Esophagus muscularis mucosa (tissue), 4 donors: ENCODE measurements around the gene FRMD4A. TPM values are rescaled to one million over a fixed set of nuclear protein-coding genes. Genes with fewer than 3 reads are reported as not detected.
A peak's percentile ranks its signal among the peaks of the same experiment; 100 is the strongest.

Experiments used
- DNase-seq: peaks from one replicate; pipeline ENCODE4 v3.0.0-alpha.2; 2017; ENCODE audit errors: extremely low spot score
- H3K27ac ChIP-seq, 4 donors: fragments of 200-600 bp; sonication (generic); replicated peaks in 1 of 4; 1 replicate in 3 of 4; 2 replicates in 1 of 4; pipeline ENCODE4 v1.5.1; 2016 to 2019; ENCODE audit warnings: mild to moderate bottlenecking in 1 of 4
- H3K27me3 ChIP-seq, 4 donors: fragments of 200-600 bp; sonication (generic); one replicate each; pipeline versions ENCODE4 v1.5.1 to v1.6.0; 2016 to 2019
- H3K36me3 ChIP-seq, 4 donors: fragments of 200-600 bp; sonication (generic); one replicate each; pipeline ENCODE4 v1.5.1; 2016 to 2019
- H3K4me1 ChIP-seq, 4 donors: fragments of 200-600 bp; sonication (generic); one replicate each; pipeline ENCODE4 v1.5.1; 2016 to 2019
- H3K4me3 ChIP-seq, 4 donors: fragments of 200-600 bp; sonication (generic); 1 replicate in 2 of 4; 2 replicates in 2 of 4; pipeline ENCODE4 v1.5.1; 2016 to 2019; ENCODE audit warnings: mild to moderate bottlenecking in 4 of 4, moderate library complexity in 1 of 4
- H3K9me3 ChIP-seq, 4 donors: fragments of 200-600 bp; sonication (generic); 1 replicate in 3 of 4; 2 replicates in 1 of 4; pipeline ENCODE4 v1.5.1; 2016 to 2019
- EP300 ChIP-seq: sonication (generic); formaldehyde crosslinking; IDR thresholded peaks from one replicate; pipeline ENCODE4 v1.6.1; 2017; ENCODE audit warnings: antibody characterized with exemption
- POLR2A ChIP-seq: fragments of 450-650 bp; IDR thresholded peaks from one replicate; pipeline ENCODE4 v1.6.1; 2017; ENCODE audit warnings: antibody characterized with exemption, moderate library complexity, mild to moderate bottlenecking, low read depth
- POLR2AphosphoS5 ChIP-seq, 2 donors: sonication (generic); formaldehyde crosslinking; IDR thresholded peaks; one replicate each; pipeline ENCODE4 v1.6.1; 2017; ENCODE audit warnings: antibody characterized with exemption in 2 of 2
- WGBS: methylation state at CpG from one replicate; pipeline ENCODE4 v1.1.5; 2018; 5-methylcytosine and 5-hydroxymethylcytosine counted together
- intact Hi-C: fragments of 100-400 bp; cut with DNase I; formaldehyde crosslinking; loops from one replicate; pipeline ENCODE4 v1.15.1; 2023
- total RNA-seq, 4 donors: library from RNA; depleted of rRNA; stranded (reverse); fragments of >200 nt; gene quantifications; one replicate each; pipeline versions ENCODE4 v1.1.0 to v1.2.1, GENCODE V29; 2016
- TF ChIP-seq, protein P1 (sequence below), 3 experiments: fragments of 200-600 bp in 2 of 3; fragments of 450-650 bp in 1 of 3; sonication (generic) in 2 of 3; IDR thresholded peaks; one replicate each; pipeline ENCODE4 v1.5.1; 2017 to 2019; ENCODE audit warnings: antibody characterized with exemption in 3 of 3, mild to moderate bottlenecking in 2 of 3, moderate library complexity in 1 of 3

The FRMD4A gene
- total RNA-seq, 4 donors from 2014 or later: 17.0 to 28.8 (median 21.8) TPM

DNA sequence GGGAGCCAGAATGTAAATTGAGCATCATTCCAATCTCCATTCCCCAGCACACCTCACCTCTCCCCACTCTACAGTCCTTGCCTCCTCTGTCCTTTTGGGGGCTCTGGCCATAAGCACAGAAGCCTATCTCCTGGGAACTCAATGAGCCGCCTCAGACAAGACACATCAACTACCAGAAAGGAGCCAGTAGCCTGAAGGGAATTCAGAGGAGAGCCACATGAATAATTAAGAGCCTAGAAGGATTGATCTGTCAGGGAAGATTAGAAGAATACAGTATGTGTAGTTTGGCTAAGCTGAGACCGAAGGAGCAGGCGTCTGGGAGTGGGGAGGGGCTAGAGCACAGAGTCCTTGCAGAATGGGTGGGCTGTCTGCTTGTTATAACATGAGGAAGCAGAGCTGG, 31.2 kb downstream of the FRMD4A start:
- WGBS: 89% methylated on average over 3 of the region's 3 CpGs
- peaks cover 0 to 15% (median 13%) of the 10 kb centered on the region in 4 donors for H3K4me1 ChIP-seq
- H3K27me3 ChIP-seq: no peaks in the 10 kb centered on the region
- no peaks in the 10 kb centered on the region for H3K36me3 ChIP-seq
- no peak overlapping the region for H3K4me3 ChIP-seq
- TF ChIP-seq EP300 (no peak), POLR2A (no peak), POLR2AphosphoS5 (IDR thresholded peaks at IDR 0.05) (no peak)
- TF ChIP-seq, protein P1, sequence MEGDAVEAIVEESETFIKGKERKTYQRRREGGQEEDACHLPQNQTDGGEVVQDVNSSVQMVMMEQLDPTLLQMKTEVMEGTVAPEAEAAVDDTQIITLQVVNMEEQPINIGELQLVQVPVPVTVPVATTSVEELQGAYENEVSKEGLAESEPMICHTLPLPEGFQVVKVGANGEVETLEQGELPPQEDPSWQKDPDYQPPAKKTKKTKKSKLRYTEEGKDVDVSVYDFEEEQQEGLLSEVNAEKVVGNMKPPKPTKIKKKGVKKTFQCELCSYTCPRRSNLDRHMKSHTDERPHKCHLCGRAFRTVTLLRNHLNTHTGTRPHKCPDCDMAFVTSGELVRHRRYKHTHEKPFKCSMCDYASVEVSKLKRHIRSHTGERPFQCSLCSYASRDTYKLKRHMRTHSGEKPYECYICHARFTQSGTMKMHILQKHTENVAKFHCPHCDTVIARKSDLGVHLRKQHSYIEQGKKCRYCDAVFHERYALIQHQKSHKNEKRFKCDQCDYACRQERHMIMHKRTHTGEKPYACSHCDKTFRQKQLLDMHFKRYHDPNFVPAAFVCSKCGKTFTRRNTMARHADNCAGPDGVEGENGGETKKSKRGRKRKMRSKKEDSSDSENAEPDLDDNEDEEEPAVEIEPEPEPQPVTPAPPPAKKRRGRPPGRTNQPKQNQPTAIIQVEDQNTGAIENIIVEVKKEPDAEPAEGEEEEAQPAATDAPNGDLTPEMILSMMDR (IDR thresholded peaks at IDR 0.05): no peak
- H3K27ac ChIP-seq: no peak overlapping the region
- no peaks in the 10 kb centered on the region for H3K9me3 ChIP-seq
- intact Hi-C loops: no loop called here
- peak; percentile 72 for DNase-seq

DNA sequence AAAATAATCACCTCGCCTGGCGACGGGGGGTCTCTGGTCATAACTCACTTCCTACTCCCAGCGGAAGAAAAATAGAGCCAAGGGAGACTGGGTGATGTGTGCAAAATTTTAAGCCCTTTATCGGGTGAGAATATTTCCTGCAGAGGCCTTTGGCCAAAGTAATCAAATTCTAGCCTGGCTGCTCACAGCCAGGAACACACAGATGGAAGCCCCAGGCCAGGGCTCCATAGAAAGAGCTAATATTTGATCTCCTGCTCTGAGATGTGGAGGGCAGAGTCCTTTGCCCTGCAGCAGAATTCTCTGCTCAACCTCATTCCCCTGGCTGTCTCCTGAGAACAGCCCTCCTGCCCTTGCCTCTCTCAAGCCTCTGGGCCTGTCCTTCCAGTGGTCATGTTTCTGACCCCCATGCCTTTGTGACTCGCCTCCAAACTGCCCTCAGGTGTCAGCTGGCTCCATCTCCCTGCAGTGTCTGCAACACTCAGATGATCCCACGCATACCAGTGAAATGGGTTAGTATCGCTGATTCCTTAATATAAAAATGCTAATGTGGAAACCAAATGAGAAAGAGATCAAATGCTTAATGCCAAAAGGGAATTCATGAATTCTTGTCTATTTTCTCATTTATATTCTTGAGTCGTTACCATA, 34.5 kb downstream of the FRMD4A start:
- Histone ChIP-seq H3K27me3 (no peaks in the 10 kb centered on the region), H3K36me3 (no peaks in the 10 kb centered on the region), H3K4me3 (no peak overlapping the region), H3K27ac (peak overlapping the region in 1 of 4 donors; percentile 47), H3K4me1 (peaks cover 0 to 15% (median 13%) of the 10 kb centered on the region in 4 donors), H3K9me3 (peaks cover 0 to 6% (median under 1%) of the 10 kb centered on the region in 4 donors)
- DNase-seq: peak; percentile 87
- intact Hi-C loops: no loop called here
- 58% methylated on average over 9 of the region's 9 CpGs for WGBS
- TF ChIP-seq, protein P1 (IDR thresholded peaks at IDR 0.05): no peak
- no peak for TF ChIP-seq POLR2A
- no peak for TF ChIP-seq EP300
- no peak for TF ChIP-seq POLR2AphosphoS5 (IDR thresholded peaks at IDR 0.05)

DNA sequence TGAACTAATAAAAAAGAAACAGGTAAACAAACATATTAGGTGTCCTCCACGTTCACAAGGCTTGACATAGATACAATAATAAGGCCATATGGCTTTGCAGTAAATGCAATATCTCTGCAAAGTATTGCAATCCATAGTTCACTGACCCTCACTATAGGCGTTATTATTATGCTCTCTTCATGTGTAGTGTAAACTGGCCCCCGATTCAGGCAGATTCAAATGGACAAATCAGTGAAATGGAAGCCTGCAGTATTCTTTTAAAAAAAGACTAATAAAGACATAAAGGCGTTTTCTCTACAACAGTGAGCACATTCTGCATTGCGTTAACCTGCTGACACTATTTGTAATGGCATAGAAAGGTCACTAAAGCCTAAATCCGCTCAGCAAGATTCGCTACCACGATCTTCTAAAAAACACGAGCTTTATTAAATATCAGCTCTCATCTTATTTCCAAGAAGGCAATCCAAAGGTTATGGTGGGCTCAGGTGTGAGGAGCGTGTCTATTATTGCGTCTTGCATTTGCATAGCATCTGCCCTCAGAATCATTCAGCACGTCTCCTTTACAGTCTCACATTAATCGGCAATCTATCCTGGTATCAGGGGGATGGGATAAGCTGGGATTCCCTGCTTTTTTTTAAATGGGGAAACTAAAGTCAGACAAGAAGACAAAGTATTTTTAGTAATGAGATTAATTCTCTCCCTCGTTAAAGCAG, 36.2 kb downstream of the FRMD4A start:
- TF ChIP-seq EP300 (no peak), POLR2AphosphoS5 (IDR thresholded peaks at IDR 0.05) (no peak), POLR2A (no peak)
- TF ChIP-seq, protein P1 (IDR thresholded peaks at IDR 0.05): no peak
- Histone ChIP-seq H3K4me1 (peaks cover 0 to 15% (median 13%) of the 10 kb centered on the region in 4 donors), H3K27me3 (no peaks in the 10 kb centered on the region), H3K4me3 (no peak overlapping the region), H3K36me3 (no peaks in the 10 kb centered on the region), H3K9me3 (peaks cover 0 to 15% (median 4%) of the 10 kb centered on the region in 4 donors), H3K27ac (no peak overlapping the region)
- intact Hi-C loops: no loop called here
- WGBS: 88% methylated on average over 14 of the region's 14 CpGs
- DNase-seq: peak; percentile 26

DNA sequence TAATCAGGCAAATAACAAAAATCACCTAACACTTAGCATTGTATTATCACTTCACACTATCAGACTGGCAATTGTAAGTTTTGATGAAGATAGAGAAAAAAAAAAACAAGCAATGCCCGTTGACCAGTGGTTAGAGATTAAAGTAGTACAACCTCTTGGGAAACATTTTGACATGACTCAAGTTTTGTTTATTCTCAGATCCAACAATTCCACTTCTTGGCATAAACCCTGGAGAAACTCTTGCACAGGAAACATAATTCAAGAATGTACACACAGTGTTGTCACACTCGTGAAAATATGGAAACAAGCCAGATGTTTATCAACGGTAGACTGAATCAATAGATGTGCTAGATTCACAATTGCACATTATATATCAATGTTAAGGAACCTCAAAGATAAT, 37.2 kb downstream of the FRMD4A start:
- intact Hi-C loops: no loop called here
- Histone ChIP-seq H3K9me3 (peaks cover 0 to 15% (median 4%) of the 10 kb centered on the region in 4 donors), H3K27ac (no peak overlapping the region), H3K36me3 (no peaks in the 10 kb centered on the region), H3K27me3 (no peaks in the 10 kb centered on the region), H3K4me3 (no peak overlapping the region), H3K4me1 (peaks cover 0 to 15% (median 13%) of the 10 kb centered on the region in 4 donors)
- WGBS: 28% methylated on average over 3 of the region's 3 CpGs
- TF ChIP-seq, protein P1 (IDR thresholded peaks at IDR 0.05): no peak
- TF ChIP-seq POLR2A: no peak
- no peak for TF ChIP-seq POLR2AphosphoS5 (IDR thresholded peaks at IDR 0.05)
- no peak for TF ChIP-seq EP300
- DNase-seq: no peak
